ENCODE measurements around the gene SV2B. TPM values are rescaled to one million over a fixed set of nuclear protein-coding genes. Genes with fewer than 3 reads are reported as not detected.

The SV2B gene
- total RNA-seq, 1 donor from 2014 or later: not detected

GRCh38 chr15:91282486-91282885 is 182.4 kb downstream of the SV2B start:
- Histone ChIP-seq H3K27me3 (ENCODE audit: insufficient read depth, low read length) (no peaks in the 10 kb centered on the region), H3K9me3 (ENCODE audit: insufficient read depth, low read depth, low read length) (no peaks in the 10 kb centered on the region), H3K9ac (ENCODE audit: low read length) (no peak overlapping the region), H3K4me2 (ENCODE audit: low read length) (no peak overlapping the region), H3K27ac (ENCODE audit: low read depth, low read length) (no peak overlapping the region), H3K4me3 (ENCODE audit: insufficient read depth, low read depth, low read length) (no peak overlapping the region), H3K79me2 (ENCODE audit: insufficient read depth, low read length) (no peaks in the 10 kb centered on the region), H2AFZ (ENCODE audit: low read depth, low read length) (no peak overlapping the region), H3K4me1 (ENCODE audit: insufficient read depth, low read length) (no peaks in the 10 kb centered on the region), H4K20me1 (ENCODE audit: insufficient read depth, low read length) (no peaks in the 10 kb centered on the region), H3K36me3 (ENCODE audit: insufficient read depth, low read length) (no peaks in the 10 kb centered on the region)
- H3K9me3 Mint-ChIP-seq (ENCODE audit: unreplicated experiment): no peaks in the 10 kb centered on the region
- H3K27ac Mint-ChIP-seq (ENCODE audit: unreplicated experiment): no peak overlapping the region
- no peak for TF ChIP-seq EZH2 (IDR thresholded peaks at IDR 0.05; ENCODE audit: insufficient read depth, low read length)
- TF ChIP-seq, protein P1, sequence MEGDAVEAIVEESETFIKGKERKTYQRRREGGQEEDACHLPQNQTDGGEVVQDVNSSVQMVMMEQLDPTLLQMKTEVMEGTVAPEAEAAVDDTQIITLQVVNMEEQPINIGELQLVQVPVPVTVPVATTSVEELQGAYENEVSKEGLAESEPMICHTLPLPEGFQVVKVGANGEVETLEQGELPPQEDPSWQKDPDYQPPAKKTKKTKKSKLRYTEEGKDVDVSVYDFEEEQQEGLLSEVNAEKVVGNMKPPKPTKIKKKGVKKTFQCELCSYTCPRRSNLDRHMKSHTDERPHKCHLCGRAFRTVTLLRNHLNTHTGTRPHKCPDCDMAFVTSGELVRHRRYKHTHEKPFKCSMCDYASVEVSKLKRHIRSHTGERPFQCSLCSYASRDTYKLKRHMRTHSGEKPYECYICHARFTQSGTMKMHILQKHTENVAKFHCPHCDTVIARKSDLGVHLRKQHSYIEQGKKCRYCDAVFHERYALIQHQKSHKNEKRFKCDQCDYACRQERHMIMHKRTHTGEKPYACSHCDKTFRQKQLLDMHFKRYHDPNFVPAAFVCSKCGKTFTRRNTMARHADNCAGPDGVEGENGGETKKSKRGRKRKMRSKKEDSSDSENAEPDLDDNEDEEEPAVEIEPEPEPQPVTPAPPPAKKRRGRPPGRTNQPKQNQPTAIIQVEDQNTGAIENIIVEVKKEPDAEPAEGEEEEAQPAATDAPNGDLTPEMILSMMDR (IDR thresholded peaks at IDR 0.05; ENCODE audit: insufficient read depth, low read depth, low read length): no peak
- no peak overlapping the region for H3K4me3 Mint-ChIP-seq (ENCODE audit: unreplicated experiment)
- FAIRE-seq: no peak
- H3K27me3 Mint-ChIP-seq (ENCODE audit: low read depth, unreplicated experiment): peaks cover 18% of the 10 kb centered on the region
- peaks cover 7% of the 10 kb centered on the region for H3K4me1 Mint-ChIP-seq (ENCODE audit: low read depth, unreplicated experiment)
- DNase-seq (ENCODE audit: low read depth): no peak
- peaks cover 3% of the 10 kb centered on the region for H3K36me3 Mint-ChIP-seq (ENCODE audit: low read depth, unreplicated experiment)

DNA sequence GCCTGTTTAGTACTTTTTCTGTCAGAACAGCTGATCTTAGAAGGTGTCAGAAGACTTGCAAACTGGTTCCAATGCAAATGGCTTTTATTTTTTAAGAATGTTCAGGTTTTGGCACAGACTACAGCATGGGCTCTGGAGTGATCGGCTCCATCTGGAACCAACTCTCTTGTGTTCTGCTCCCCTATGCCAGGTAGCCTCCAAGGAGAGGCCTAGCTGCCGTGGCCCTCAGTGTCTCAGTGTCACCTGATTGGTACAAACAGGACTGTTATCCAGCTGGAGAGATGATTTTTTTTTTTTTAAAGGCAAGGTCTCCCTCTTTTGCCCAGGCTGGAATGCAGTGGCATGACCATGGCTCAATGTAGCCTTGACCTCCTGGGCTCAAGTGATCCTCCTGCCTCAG is 183.1 kb downstream of the SV2B start:
- no peak overlapping the region for H3K9ac ChIP-seq (ENCODE audit: low read length)
- H3K9me3 ChIP-seq (ENCODE audit: insufficient read depth, low read depth, low read length): no peaks in the 10 kb centered on the region
- H3K27ac ChIP-seq (ENCODE audit: low read depth, low read length): no peak overlapping the region
- DNase-seq (ENCODE audit: low read depth) (no peak), FAIRE-seq (no peak)
- no peaks in the 10 kb centered on the region for H3K4me1 ChIP-seq (ENCODE audit: insufficient read depth, low read length)
- Mint-ChIP-seq H3K9me3 (ENCODE audit: unreplicated experiment) (no peaks in the 10 kb centered on the region), H3K27me3 (ENCODE audit: low read depth, unreplicated experiment) (peaks cover 18% of the 10 kb centered on the region), H3K4me1 (ENCODE audit: low read depth, unreplicated experiment) (peaks cover 7% of the 10 kb centered on the region), H3K4me3 (ENCODE audit: unreplicated experiment) (no peak overlapping the region), H3K27ac (ENCODE audit: unreplicated experiment) (no peak overlapping the region), H3K36me3 (ENCODE audit: low read depth, unreplicated experiment) (peaks cover 3% of the 10 kb centered on the region)
- TF ChIP-seq EZH2 (IDR thresholded peaks at IDR 0.05; ENCODE audit: insufficient read depth, low read length): no peak
- TF ChIP-seq, protein P1 (IDR thresholded peaks at IDR 0.05; ENCODE audit: insufficient read depth, low read depth, low read length): no peak
- no peaks in the 10 kb centered on the region for H3K36me3 ChIP-seq (ENCODE audit: insufficient read depth, low read length)
- H3K27me3 ChIP-seq (ENCODE audit: insufficient read depth, low read length): no peaks in the 10 kb centered on the region
- no peak overlapping the region for H2AFZ ChIP-seq (ENCODE audit: low read depth, low read length)
- no peaks in the 10 kb centered on the region for H3K79me2 ChIP-seq (ENCODE audit: insufficient read depth, low read length)
- no peak overlapping the region for H3K4me3 ChIP-seq (ENCODE audit: insufficient read depth, low read depth, low read length)
- no peaks in the 10 kb centered on the region for H4K20me1 ChIP-seq (ENCODE audit: insufficient read depth, low read length)
- no peak overlapping the region for H3K4me2 ChIP-seq (ENCODE audit: low read length)

GRCh38 chr15:91284758-91285466 is 184.9 kb downstream of the SV2B start:
- no peaks in the 10 kb centered on the region for H3K36me3 ChIP-seq (ENCODE audit: insufficient read depth, low read length)
- no peak overlapping the region for H3K9ac ChIP-seq (ENCODE audit: low read length)
- no peak overlapping the region for H3K27ac Mint-ChIP-seq (ENCODE audit: unreplicated experiment)
- no peak for DNase-seq (ENCODE audit: low read depth)
- peaks cover 18% of the 10 kb centered on the region for H3K27me3 Mint-ChIP-seq (ENCODE audit: low read depth, unreplicated experiment)
- H3K4me1 ChIP-seq (ENCODE audit: insufficient read depth, low read length): no peaks in the 10 kb centered on the region
- no peak overlapping the region for H3K4me3 ChIP-seq (ENCODE audit: insufficient read depth, low read depth, low read length)
- H3K9me3 ChIP-seq (ENCODE audit: insufficient read depth, low read depth, low read length): no peaks in the 10 kb centered on the region
- H3K36me3 Mint-ChIP-seq (ENCODE audit: low read depth, unreplicated experiment): peaks cover 3% of the 10 kb centered on the region
- no peak overlapping the region for H3K27ac ChIP-seq (ENCODE audit: low read depth, low read length)
- no peak overlapping the region for H3K4me3 Mint-ChIP-seq (ENCODE audit: unreplicated experiment)
- no peak overlapping the region for H3K4me2 ChIP-seq (ENCODE audit: low read length)
- no peaks in the 10 kb centered on the region for H3K9me3 Mint-ChIP-seq (ENCODE audit: unreplicated experiment)
- TF ChIP-seq, protein P1 (IDR thresholded peaks at IDR 0.05; ENCODE audit: insufficient read depth, low read depth, low read length): no peak
- no peak for TF ChIP-seq EZH2 (IDR thresholded peaks at IDR 0.05; ENCODE audit: insufficient read depth, low read length)
- no peaks in the 10 kb centered on the region for H4K20me1 ChIP-seq (ENCODE audit: insufficient read depth, low read length)
- no peaks in the 10 kb centered on the region for H3K79me2 ChIP-seq (ENCODE audit: insufficient read depth, low read length)
- no peak for FAIRE-seq
- H3K4me1 Mint-ChIP-seq (ENCODE audit: low read depth, unreplicated experiment): peaks cover 3% of the 10 kb centered on the region
- H3K27me3 ChIP-seq (ENCODE audit: insufficient read depth, low read length): no peaks in the 10 kb centered on the region
- H2AFZ ChIP-seq (ENCODE audit: low read depth, low read length): no peak overlapping the region

All from astrocyte (in vitro differentiated cells and primary cell).